ENCODE data around the gene HSD17B1.

- TF ChIP-seq POLR2A (IDR thresholded peaks at IDR 0.05; ENCODE audit: low read depth, low read length) (no peak), CTCF (conservative IDR thresholded peaks at IDR 0.05; ENCODE audit: low read depth, low read length) (no peak), RAD21 (IDR thresholded peaks at IDR 0.05; ENCODE audit: low read length) (no peak), MXI1 (IDR thresholded peaks at IDR 0.05; ENCODE audit: borderline replicate concordance, low read depth, low read length) (no peak), CEBPB (IDR thresholded peaks at IDR 0.05; ENCODE audit: low read depth, low read length) (no peak)
Measured at GRCh38 chr17:42560246-42560645, 7.5 kb downstream of the HSD17B1 start.

All from IMR-90 (cell line).